ENCODE results near the gene ANGPTL8. TPM values are rescaled to one million over a fixed set of nuclear protein-coding genes. Genes with fewer than 3 reads are reported as not detected.

Gene ANGPTL8
- total and polyA plus RNA-seq, 2 of the 4 experiments (the other 2 are of a cell fraction), result not detected

GRCh38 chr19:11239377-11240000, at the start of gene ANGPTL8 (continued):
- TF ChIP-seq CEBPB (IDR thresholded peaks at IDR 0.05; ENCODE audit: low read depth, low read length), result no peak

- no peak overlapping the region for H4K91ac ChIP-seq (ENCODE audit: insufficient read depth, low read depth, low read length)
- no peak overlapping the region for H2BK20ac ChIP-seq (ENCODE audit: low read depth, low read length)
- H2BK15ac ChIP-seq (ENCODE audit: low read depth, low read length), result no peak overlapping the region
- peaks cover 2% of the 10 kb centered on the region for H3K9me1 ChIP-seq (ENCODE audit: insufficient read depth, low read length)
- BruUV-seq (replicated peaks), result no TSS peak
- no peak for ATAC-seq (ENCODE audit: low read depth)
- no peak overlapping the region for H3K18ac ChIP-seq (ENCODE audit: low read depth, low read length)
- H3K23ac ChIP-seq (ENCODE audit: low read depth, low read length), result no peak overlapping the region
- peak overlapping the region; percentile 23; the same call in 1 of the 2 replicates for H3K27ac ChIP-seq (ENCODE audit: insufficient read depth, low read length)
- 0 out of 2 replicates have a peak overlapping the region, but pooled peaks have one; percentile 41 for H3K14ac ChIP-seq (replicated peaks; ENCODE audit: low read depth, low read length)
- H4K5ac ChIP-seq (ENCODE audit: low read depth, low read length), result no peak overlapping the region
- DNase-seq, result no peak
- H3K4me3 ChIP-seq (ENCODE audit: insufficient read depth, low read depth, low read length), result no peak overlapping the region
- ChIA-PET CTCF (interaction anchor here (0.6 kb wide), 1 partner anchor 30 kb away, joined by 3 read pairs; no protein-coding TSS in a partner anchor), POLR2A (ENCODE audit: unreplicated experiment) (no interaction called here)
- dilution Hi-C loops (cut with HindIII; ENCODE audit: low sequenced_read_pairs, unreplicated experiment), result no loop called here
- TF ChIP-seq ELK1 (IDR thresholded peaks at IDR 0.05; ENCODE audit: borderline replicate concordance, low read depth, low read length) (no peak), POLR2A (IDR thresholded peaks at IDR 0.05; ENCODE audit: low read depth, low read length) (no peak), MXI1 (IDR thresholded peaks at IDR 0.05; ENCODE audit: borderline replicate concordance, low read depth, low read length) (no peak), BHLHE40 (IDR thresholded peaks at IDR 0.05; ENCODE audit: low read depth, low read length) (no peak), CHD1 (IDR thresholded peaks at IDR 0.05; ENCODE audit: low read depth, low read length) (no peak), FOS (IDR thresholded peaks at IDR 0.05; ENCODE audit: low read depth, low read length) (no peak), CEBPB (IDR thresholded peaks at IDR 0.05; ENCODE audit: low read depth, low read length) (no peak), RCOR1 (IDR thresholded peaks at IDR 0.05; ENCODE audit: insufficient replicate concordance, low read length) (no peak)
- H2BK120ac ChIP-seq (ENCODE audit: low read depth, low read length), result no peak overlapping the region
- H4K20me1 ChIP-seq (ENCODE audit: insufficient read depth, low read length), result peaks cover 36% of the 10 kb centered on the region
- H2AK9ac ChIP-seq (replicated peaks; ENCODE audit: low read depth, low read length, poor library complexity), result peak overlapping the region; percentile 17
- no peaks in the 10 kb centered on the region for H3K9me3 ChIP-seq (ENCODE audit: control insufficient read depth, insufficient read depth, low read length)
- H2BK5ac ChIP-seq (ENCODE audit: low read depth, low read length, poor library complexity, severe bottlenecking), result no peak overlapping the region
- H2AFZ ChIP-seq (replicated peaks; ENCODE audit: low read length, poor library complexity), result no peak overlapping the region
- H3K4me1 ChIP-seq (ENCODE audit: control insufficient read depth, insufficient read depth, low read length), result peaks cover 17% of the 10 kb centered on the region
- no peaks in the 10 kb centered on the region for H3K27me3 ChIP-seq (ENCODE audit: control insufficient read depth, insufficient read depth, low read length)
- peak overlapping the region; percentile 25; the same call in 1 of the 2 replicates for H3K4ac ChIP-seq (ENCODE audit: low read depth, low read length)
- peaks cover 43 to 82% of the 10 kb centered on the region in 2 experiments for H3K79me1 ChIP-seq (ENCODE audit: low read depth in 1 of 2, low read length in 2 of 2)
- H2AK5ac ChIP-seq (ENCODE audit: low read depth, low read length), result peak overlapping the region; percentile 79
- H3K9ac ChIP-seq (ENCODE audit: low read depth, low read length), result no peak overlapping the region
- in situ Hi-C loops (cut with MboI; ENCODE audit: low sequenced_read_pairs), result no loop called here
- no peak overlapping the region for H3K4me2 ChIP-seq (ENCODE audit: low read depth, low read length)
- 83% methylated on average over 1 of the region's 8 CpGs; no CpG with 5 or more reads in 1 of the 2 experiments for WGBS, 2 experiments (ENCODE audit: extremely low coverage in 2 of 2, insufficient read length in 1 of 2)
- H4K8ac ChIP-seq (ENCODE audit: low read depth in 2 of 2, low read length in 2 of 2), result peak overlapping the region in 1 of 2 experiments; percentile 30; a peak in 2 of 4 replicates
- intact Hi-C loops (cut with micrococcal nuclease), result no loop called here
- H3K36me3 ChIP-seq (ENCODE audit: control insufficient read depth, insufficient read depth, low read length), result peaks cover 72% of the 10 kb centered on the region
- no peak overlapping the region for H3K56ac ChIP-seq (ENCODE audit: extremely low read depth, insufficient read depth, low read length)
These were observed 48.9 kb upstream of the ANGPTL8 start for GRCh38 chr19:11190501-11190900.

Measured in IMR-90 (cell line).